CD14-positive monocyte (primary cell): ENCODE results near the gene UHRF1. TPM values are rescaled to one million over a fixed set of nuclear protein-coding genes. Genes with fewer than 3 reads are reported as not detected.
"Not testable (repeated sequence)": the region's sequence is repeated elsewhere in the genome, so short reads cannot be mapped to it uniquely, and the experiment has no call there.

Source experiments
- DNase-seq, 3 donors: peaks; one replicate each; pipeline ENCODE4 v3.0.0-alpha.2; 2011 to 2022
- H2AFZ ChIP-seq: 2 replicates; pipeline ENCODE4 v1.6.0; 2012; ENCODE audit warnings: mild to moderate bottlenecking, low read depth, low read length, inconsistent platforms; ENCODE audit not compliant: insufficient read depth, poor library complexity, severe bottlenecking
- H3K27ac ChIP-seq, 2 donors: 1 replicate in 1 of 2; 2 replicates in 1 of 2; pipeline ENCODE4 v1.5.1; 2012 to 2013; ENCODE audit warnings: low read length in 2 of 2, control low read depth in 1 of 2, inconsistent platforms in 1 of 2, low read depth in 1 of 2, mild to moderate bottlenecking in 1 of 2
- H3K27me3 ChIP-seq, 2 donors: one replicate each; pipeline versions ENCODE4 v1.6.0 to v1.6.1; 2011 to 2013; ENCODE audit warnings: low read length in 2 of 2; ENCODE audit not compliant: control insufficient read depth in 2 of 2, insufficient read depth in 2 of 2
- H3K36me3 ChIP-seq, 2 donors: replicated peaks in 1 of 2; 1 replicate in 1 of 2; 2 replicates in 1 of 2; pipeline versions ENCODE4 v1.5.1 to v1.6.1; 2012 to 2013; ENCODE audit warnings: low read length in 2 of 2, control low read depth in 1 of 2, inconsistent platforms in 1 of 2, mild to moderate bottlenecking in 1 of 2; ENCODE audit not compliant: insufficient read depth in 2 of 2, control insufficient read depth in 1 of 2
- H3K4me1 ChIP-seq, 2 donors: 1 replicate in 1 of 2; 2 replicates in 1 of 2; pipeline versions ENCODE4 v1.5.1 to v1.6.1; 2012 to 2013; ENCODE audit warnings: low read length in 2 of 2, control low read depth in 1 of 2, inconsistent platforms in 1 of 2, mild to moderate bottlenecking in 1 of 2, moderate library complexity in 1 of 2; ENCODE audit not compliant: insufficient read depth in 2 of 2, control insufficient read depth in 1 of 2
- H3K4me2 ChIP-seq: replicated peaks from 2 replicates; pipeline ENCODE3; 2012; ENCODE audit warnings: low read length, moderate library complexity, mild to moderate bottlenecking; ENCODE audit not compliant: poor library complexity, severe bottlenecking; ENCODE audit errors: extremely low read depth
- H3K4me3 ChIP-seq, 3 experiments: fragments of 200-600 bp in 1 of 3; sonication (generic) in 1 of 3; replicated peaks in 1 of 3; 1 replicate in 2 of 3; 2 replicates in 1 of 3; pipeline ENCODE4 v1.5.1; 2011 to 2013; ENCODE audit warnings: low read length in 3 of 3, mild to moderate bottlenecking in 3 of 3, control low read depth in 2 of 3, low read depth in 2 of 3, inconsistent platforms in 1 of 3, moderate library complexity in 1 of 3
- H3K79me2 ChIP-seq: 2 replicates; pipeline ENCODE4 v1.6.0; 2012; ENCODE audit warnings: mild to moderate bottlenecking, control low read depth, inconsistent platforms, low read length, moderate library complexity; ENCODE audit not compliant: insufficient read depth
- H3K9ac ChIP-seq: 2 replicates; pipeline ENCODE4 v1.6.0; 2017; ENCODE audit warnings: low read length, mild to moderate bottlenecking; ENCODE audit not compliant: insufficient read depth, poor library complexity, severe bottlenecking
- H3K9me3 ChIP-seq, 2 donors: replicated peaks in 1 of 2; 1 replicate in 1 of 2; 2 replicates in 1 of 2; pipeline versions ENCODE4 v1.5.1 to v1.6.1; 2012 to 2013; ENCODE audit warnings: low read length in 2 of 2, control low read depth in 1 of 2; ENCODE audit not compliant: control insufficient read depth in 1 of 2, insufficient read depth in 1 of 2
- H4K20me1 ChIP-seq: 2 replicates; pipeline ENCODE4 v1.6.0; 2012; ENCODE audit warnings: mild to moderate bottlenecking, low read length, control low read depth, moderate library complexity; ENCODE audit not compliant: insufficient read depth
- H3K27ac Mint-ChIP-seq, 7 donors: one replicate each; pipeline ENCODE4 v1.8.0; 2020; ENCODE audit warnings: mild to moderate bottlenecking in 7 of 7, mixed read lengths in 7 of 7, moderate library complexity in 6 of 7, inconsistent platforms in 2 of 7
- H3K27me3 Mint-ChIP-seq, 3 donors: one replicate each; pipeline ENCODE4 v1.8.0; 2021 to 2022; ENCODE audit warnings: low read depth in 3 of 3, mild to moderate bottlenecking in 3 of 3, mixed read lengths in 3 of 3, moderate library complexity in 3 of 3, inconsistent platforms in 1 of 3
- H3K36me3 Mint-ChIP-seq, 2 donors: one replicate each; pipeline ENCODE4 v1.8.0; 2020; ENCODE audit warnings: mixed read lengths in 2 of 2, inconsistent platforms in 1 of 2, mild to moderate bottlenecking in 1 of 2
- H3K4me1 Mint-ChIP-seq: one replicate; pipeline ENCODE4 v1.8.0; 2020; ENCODE audit warnings: mild to moderate bottlenecking, mixed read lengths
- H3K4me3 Mint-ChIP-seq, 2 donors: one replicate each; pipeline ENCODE4 v1.8.0; 2020; ENCODE audit warnings: mild to moderate bottlenecking in 2 of 2, mixed read lengths in 2 of 2, moderate library complexity in 1 of 2
- H3K9me3 Mint-ChIP-seq, 7 donors: one replicate each; pipeline ENCODE4 v1.8.0; 2020 to 2022; ENCODE audit warnings: mixed read lengths in 7 of 7, mild to moderate bottlenecking in 6 of 7, moderate library complexity in 6 of 7, inconsistent platforms in 2 of 7
- CTCF ChIP-seq: fragments of 200-600 bp; IDR thresholded peaks from one replicate; pipeline ENCODE4 v1.8.0; 2022; ENCODE audit warnings: antibody characterized with exemption, mild to moderate bottlenecking
- WGBS: methylation state at CpG from one replicate; pipeline ENCODE4 v1.1.5; 2013; ENCODE audit warnings: missing lambda C conversion rate; ENCODE audit not compliant: insufficient coverage; 5-methylcytosine and 5-hydroxymethylcytosine counted together
- intact Hi-C, 2 donors: fragments of 100-400 bp; cut with micrococcal nuclease; formaldehyde crosslinking; loops; one replicate each; pipeline versions ENCODE4 v1.15.0 to v1.15.1; 2023
- polyA plus RNA-seq, 3 donors: library from polyadenylated mRNA; depleted of rRNA in 1 of 3; unstranded in 2 of 3; stranded (reverse) in 1 of 3; fragments of 300-500 nt in 2 of 3; fragments of >200 nt in 1 of 3; fragmentation: Illumina TruSeq in 2 of 3; gene quantifications; 1 replicate in 2 of 3; 2 replicates in 1 of 3; pipeline ENCODE4 v1.2.3, GENCODE V29; 2012 to 2021

UHRF1 gene
- polyA plus RNA-seq, 3 donors, result 0.06 to 0.77 (median 0.63) TPM

- H3K4me2 ChIP-seq, result peak overlapping the region; percentile 4
Observed at GRCh38 chr19:4878491-4878968, 30.8 kb upstream of the UHRF1 start.

GRCh38 chr19:4879041-4879440, 30.3 kb upstream of the UHRF1 start:
- Histone ChIP-seq H3K36me3 (no peaks in the 10 kb centered on the region), H3K4me3 (no peak overlapping the region), H3K4me2 (peak overlapping the region; percentile 4), H3K27ac (no peak overlapping the region), H3K9me3 (no peaks in the 10 kb centered on the region), H4K20me1 (no peaks in the 10 kb centered on the region), H3K9ac (no peak overlapping the region), H3K27me3 (peaks cover 0 to 4% of the 10 kb centered on the region in 2 donors), H2AFZ (no peak overlapping the region), H3K4me1 (peaks cover 11 to 17% of the 10 kb centered on the region in 2 donors), H3K79me2 (no peaks in the 10 kb centered on the region)
- Mint-ChIP-seq H3K27ac (no peak overlapping the region), H3K4me1 (peaks cover 16% of the 10 kb centered on the region), H3K4me3 (peak overlapping the region in 1 of 2 donors; percentile 62), H3K27me3 (peaks cover 0 to 15% (median 15%) of the 10 kb centered on the region in 3 donors), H3K36me3 (no peaks in the 10 kb centered on the region), H3K9me3 (no peaks in the 10 kb centered on the region)
- TF ChIP-seq CTCF, result no peak
- WGBS, result 96% methylated on average over 7 of the region's 11 CpGs
- DNase-seq, result no peak
- intact Hi-C loops, result loop anchor here in 1 of 2 donors (10.0 kb wide), 1 partner anchor 96 kb away; no protein-coding TSS in a partner anchor

More at GRCh38 chr19:4878491-4878968, 30.8 kb upstream of the UHRF1 start:
- Histone ChIP-seq H3K27me3 (peaks cover 0 to 4% of the 10 kb centered on the region in 2 donors), H2AFZ (no peak overlapping the region), H3K9ac (no peak overlapping the region), H3K36me3 (no peaks in the 10 kb centered on the region), H3K4me1 (peaks cover 11 to 17% of the 10 kb centered on the region in 2 donors), H3K79me2 (no peaks in the 10 kb centered on the region), H3K9me3 (no peaks in the 10 kb centered on the region), H3K4me3 (no peak overlapping the region), H4K20me1 (no peaks in the 10 kb centered on the region), H3K27ac (no peak overlapping the region)
- no peak for DNase-seq
- H3K4me3 Mint-ChIP-seq, result peak overlapping the region in 1 of 2 donors; percentile 62
- 1% methylated on average over 18 of the region's 23 CpGs for WGBS
- no peak for TF ChIP-seq CTCF
- intact Hi-C loops, result loop anchor here in 1 of 2 donors (10.0 kb wide), 1 partner anchor 96 kb away; no protein-coding TSS in a partner anchor
- no peaks in the 10 kb centered on the region for H3K9me3 Mint-ChIP-seq
- peaks cover 0 to 15% (median 15%) of the 10 kb centered on the region in 3 donors for H3K27me3 Mint-ChIP-seq
- H3K36me3 Mint-ChIP-seq, result no peaks in the 10 kb centered on the region
- no peak overlapping the region for H3K27ac Mint-ChIP-seq
- H3K4me1 Mint-ChIP-seq, result peaks cover 16% of the 10 kb centered on the region

- H2AFZ ChIP-seq, H3K4me2 ChIP-seq, H4K20me1 ChIP-seq, H3K4me3 ChIP-seq, intact Hi-C loops, H3K9me3 Mint-ChIP-seq, H3K27ac ChIP-seq, H3K4me3 Mint-ChIP-seq, H3K9me3 ChIP-seq, H3K9ac ChIP-seq, H3K27ac Mint-ChIP-seq, H3K36me3 Mint-ChIP-seq, H3K79me2 ChIP-seq, H3K36me3 ChIP-seq, DNase-seq, H3K27me3 ChIP-seq: not testable (repeated sequence)
- peaks cover 11 to 17% of the 10 kb centered on the region in 2 donors for H3K4me1 ChIP-seq
- H3K4me1 Mint-ChIP-seq, result peaks cover 16% of the 10 kb centered on the region
- H3K27me3 Mint-ChIP-seq, result peaks cover 0 to 13% (median 12%) of the 10 kb centered on the region in 3 donors
- WGBS, result 100% methylated on average over 2 of the region's 6 CpGs
Observed at GRCh38 chr19:4882874-4883273, 26.4 kb upstream of the UHRF1 start.
